Measurements from ENCODE around the gene SLC35C1. TPM values are rescaled to one million over a fixed set of nuclear protein-coding genes. Genes with fewer than 3 reads are reported as not detected.

Gene SLC35C1
- polyA plus RNA-seq, 1 experiment, result 4.7 TPM

- POLR2A ChIA-PET, result no interaction called here
- Histone ChIP-seq H3K9me3 (ENCODE audit: control insufficient read depth, insufficient read depth, low read length) (no peaks in the 10 kb centered on the region), H3K4me3 (ENCODE audit: low read depth, low read length) (no peak overlapping the region), H3K27ac (ENCODE audit: low read depth, low read length) (no peak overlapping the region), H3K27me3 (ENCODE audit: control insufficient read depth, insufficient read depth, low read length) (no peaks in the 10 kb centered on the region)
- DNase-seq (ENCODE audit: low read depth, low spot score), result no peak
- CTCF ChIA-PET, result interaction anchor here (0.7 to 2.8 kb wide), 2 partner anchors 10 to 19 kb away, joined by 3 to 14 read pairs; no protein-coding TSS in a partner anchor
- TF ChIP-seq, protein P1, sequence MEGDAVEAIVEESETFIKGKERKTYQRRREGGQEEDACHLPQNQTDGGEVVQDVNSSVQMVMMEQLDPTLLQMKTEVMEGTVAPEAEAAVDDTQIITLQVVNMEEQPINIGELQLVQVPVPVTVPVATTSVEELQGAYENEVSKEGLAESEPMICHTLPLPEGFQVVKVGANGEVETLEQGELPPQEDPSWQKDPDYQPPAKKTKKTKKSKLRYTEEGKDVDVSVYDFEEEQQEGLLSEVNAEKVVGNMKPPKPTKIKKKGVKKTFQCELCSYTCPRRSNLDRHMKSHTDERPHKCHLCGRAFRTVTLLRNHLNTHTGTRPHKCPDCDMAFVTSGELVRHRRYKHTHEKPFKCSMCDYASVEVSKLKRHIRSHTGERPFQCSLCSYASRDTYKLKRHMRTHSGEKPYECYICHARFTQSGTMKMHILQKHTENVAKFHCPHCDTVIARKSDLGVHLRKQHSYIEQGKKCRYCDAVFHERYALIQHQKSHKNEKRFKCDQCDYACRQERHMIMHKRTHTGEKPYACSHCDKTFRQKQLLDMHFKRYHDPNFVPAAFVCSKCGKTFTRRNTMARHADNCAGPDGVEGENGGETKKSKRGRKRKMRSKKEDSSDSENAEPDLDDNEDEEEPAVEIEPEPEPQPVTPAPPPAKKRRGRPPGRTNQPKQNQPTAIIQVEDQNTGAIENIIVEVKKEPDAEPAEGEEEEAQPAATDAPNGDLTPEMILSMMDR (IDR thresholded peaks at IDR 0.05; ENCODE audit: low read depth, low read length), result no peak
Observed at GRCh38 chr11:45852712-45853101, 47.8 kb downstream of the SLC35C1 start.

DNA sequence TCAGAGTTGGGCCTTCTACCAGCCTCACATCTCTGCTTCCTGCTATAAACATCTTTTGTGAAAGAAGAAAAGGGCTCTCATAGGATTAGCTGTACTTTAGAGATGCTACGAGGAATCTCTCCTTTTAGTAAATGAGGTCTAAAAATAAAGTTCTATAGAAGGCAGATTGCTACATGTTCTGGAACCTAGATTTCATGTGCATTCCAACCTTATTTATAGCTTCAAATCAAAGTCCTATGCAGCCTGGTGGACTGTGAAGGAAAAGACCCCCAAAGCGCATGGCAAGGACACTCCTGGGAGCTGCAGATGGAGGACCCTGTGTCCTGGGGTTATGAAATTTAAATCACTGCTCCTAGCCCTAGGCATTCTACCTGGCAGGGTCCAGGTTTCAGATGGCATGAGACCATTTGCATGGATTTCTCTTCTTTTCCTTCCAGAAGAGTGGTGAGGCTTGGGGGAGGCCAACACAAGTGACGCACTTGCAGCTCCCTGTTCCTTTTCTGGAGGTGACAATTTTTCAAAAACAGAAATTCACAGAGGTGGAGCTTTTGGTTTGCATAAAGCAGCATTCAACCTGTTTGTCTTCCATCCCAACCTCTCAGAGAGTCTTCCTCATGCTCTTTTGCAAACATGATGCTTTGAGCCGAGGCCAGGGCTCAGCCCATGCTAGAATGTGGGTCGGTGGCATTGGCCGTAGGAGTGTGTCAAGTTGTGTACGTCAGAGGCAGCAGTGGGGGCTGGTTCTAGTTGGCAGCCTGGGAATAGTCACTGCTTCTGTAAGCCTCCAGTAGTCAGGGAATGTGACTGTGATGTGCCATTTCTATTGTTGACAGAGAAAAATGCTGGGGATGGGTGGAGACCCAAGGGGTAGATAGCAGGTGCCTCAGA lies 48.6 kb downstream of the SLC35C1 start:
- Histone ChIP-seq H3K27ac (ENCODE audit: low read depth, low read length) (no peak overlapping the region), H3K27me3 (ENCODE audit: control insufficient read depth, insufficient read depth, low read length) (no peaks in the 10 kb centered on the region), H3K4me3 (ENCODE audit: low read depth, low read length) (no peak overlapping the region), H3K9me3 (ENCODE audit: control insufficient read depth, insufficient read depth, low read length) (no peaks in the 10 kb centered on the region)
- CTCF ChIA-PET, result interaction anchor here (0.7 to 2.8 kb wide), 2 partner anchors 11 to 19 kb away, joined by 3 to 14 read pairs; no protein-coding TSS in a partner anchor
- TF ChIP-seq, protein P1 (IDR thresholded peaks at IDR 0.05; ENCODE audit: low read depth, low read length), result no peak
- POLR2A ChIA-PET, result no interaction called here
- no peak for DNase-seq (ENCODE audit: low read depth, low spot score)

DNA sequence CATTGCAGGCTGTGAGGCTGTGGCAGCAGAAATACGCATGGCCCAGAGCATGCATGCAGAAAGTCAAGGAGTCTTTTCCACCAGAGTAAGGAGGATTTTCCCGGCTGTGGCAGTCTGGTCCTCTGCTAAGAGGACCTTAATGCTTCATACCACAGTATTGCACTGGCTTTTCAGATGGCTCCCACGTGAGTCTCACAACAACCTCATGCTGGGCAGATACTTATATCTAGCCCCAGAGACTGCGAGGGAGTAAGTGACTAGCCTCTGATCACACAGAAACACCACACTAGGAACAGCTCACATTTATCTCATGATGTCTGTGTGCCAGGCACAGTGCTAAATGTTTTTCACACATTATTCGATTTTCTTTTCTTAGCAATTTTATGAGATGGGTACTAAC lies 50.4 kb downstream of the SLC35C1 start:
- ChIA-PET POLR2A (no interaction called here), CTCF (interaction anchor here (1.5 kb wide), 1 partner anchor 12 kb away, joined by 6 read pairs; no protein-coding TSS in a partner anchor)
- TF ChIP-seq, protein P1 (IDR thresholded peaks at IDR 0.05; ENCODE audit: low read depth, low read length), result no peak
- Histone ChIP-seq H3K9me3 (ENCODE audit: control insufficient read depth, insufficient read depth, low read length) (no peaks in the 10 kb centered on the region), H3K27ac (ENCODE audit: low read depth, low read length) (no peak overlapping the region), H3K4me3 (ENCODE audit: low read depth, low read length) (no peak overlapping the region), H3K27me3 (ENCODE audit: control insufficient read depth, insufficient read depth, low read length) (no peaks in the 10 kb centered on the region)
- DNase-seq (ENCODE audit: low read depth, low spot score), result no peak

- POLR2A ChIA-PET, result interaction anchor here (1.8 kb wide), 1 partner anchor 9 kb away, joined by 24 read pairs; the partner anchor contains the start of gene CRY2
- DNase-seq (ENCODE audit: low read depth, low spot score), result no peak
- TF ChIP-seq, protein P1 (IDR thresholded peaks at IDR 0.05; ENCODE audit: low read depth, low read length), result no peak
- Histone ChIP-seq H3K27ac (ENCODE audit: low read depth, low read length) (peak overlapping the region; percentile 85), H3K9me3 (ENCODE audit: control insufficient read depth, insufficient read depth, low read length) (no peaks in the 10 kb centered on the region), H3K4me3 (ENCODE audit: low read depth, low read length) (no peak overlapping the region), H3K27me3 (ENCODE audit: control insufficient read depth, insufficient read depth, low read length) (no peaks in the 10 kb centered on the region)
- CTCF ChIA-PET, result interaction anchor here (1.3 to 8.1 kb wide), 2 partner anchors 11 to 85 kb away, joined by 4 to 71 read pairs; partner anchors contain the start of gene CRY2
Observed at GRCh38 chr11:45856044-45856468, 51.1 kb downstream of the SLC35C1 start.
